Urinary bladder (tissue), 4 donors: Measurements from ENCODE around the gene KDR. TPM values are rescaled to one million over a fixed set of nuclear protein-coding genes. Genes with fewer than 3 reads are reported as not detected.

Experiments used
- DNase-seq: peaks from one replicate; pipeline ENCODE4 v3.0.0-alpha.2; 2015; ENCODE audit errors: extremely low spot score
- H3K27ac ChIP-seq: one replicate; pipeline ENCODE4 v1.5.1; 2013; ENCODE audit warnings: low read depth, mild to moderate bottlenecking, moderate library complexity
- H3K36me3 ChIP-seq: one replicate; pipeline ENCODE4 v1.6.1; 2013; ENCODE audit warnings: mild to moderate bottlenecking, moderate library complexity; ENCODE audit not compliant: insufficient read depth
- H3K4me1 ChIP-seq: one replicate; pipeline ENCODE4 v1.6.1; 2013; ENCODE audit warnings: mild to moderate bottlenecking, moderate library complexity; ENCODE audit not compliant: insufficient read depth
- H3K4me3 ChIP-seq: one replicate; pipeline ENCODE4 v1.5.1; 2013; ENCODE audit warnings: low read depth, low read length
- WGBS: extraction: QIAGEN DNeasy Blood & Tissue Kit; methylation state at CpG from one replicate; pipeline ENCODE4 v1.1.7; 2013; 5-methylcytosine and 5-hydroxymethylcytosine counted together
- polyA plus RNA-seq: library from polyadenylated mRNA; stranded (reverse); fragments of 200-250 nt; gene quantifications from one replicate; pipeline ENCODE4 v1.2.3, GENCODE V29; 2013
- total RNA-seq: library from RNA; depleted of rRNA; stranded (reverse); fragments of >200 nt; gene quantifications from one replicate; pipeline ENCODE4 v1.2.3, GENCODE V29; 2014
- donor health status: healthy with polysubstance abuse.
- donor health status: healthy.

KDR gene
- total and polyA plus RNA-seq, 2 donors, result 13.4 to 68.6 TPM

DNA sequence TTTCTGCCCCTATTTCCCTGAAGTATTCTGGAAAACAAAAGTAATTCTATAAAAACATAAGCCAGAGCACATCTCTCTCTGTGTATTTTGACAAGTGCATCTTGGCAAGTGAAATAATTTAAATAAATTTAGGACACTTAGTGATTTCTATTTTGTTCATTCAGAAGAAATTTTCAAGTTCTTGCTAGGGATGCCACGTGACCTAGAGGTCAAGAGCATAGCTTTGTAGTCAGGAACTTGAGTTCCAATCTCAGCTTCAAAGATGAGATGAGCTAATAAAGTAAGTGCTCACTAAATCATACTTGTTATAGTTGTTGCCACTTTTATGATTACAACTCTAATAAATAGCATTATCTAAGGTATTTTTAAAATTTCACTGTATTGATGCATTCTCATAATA is 13.8 kb downstream of the KDR start:
- no peak for DNase-seq
- Histone ChIP-seq H3K4me1 (no peaks in the 10 kb centered on the region), H3K36me3 (no peaks in the 10 kb centered on the region), H3K27ac (no peak overlapping the region), H3K4me3 (no peak overlapping the region)
- WGBS, result 69% methylated on average over 1 of the region's 1 CpG

DNA sequence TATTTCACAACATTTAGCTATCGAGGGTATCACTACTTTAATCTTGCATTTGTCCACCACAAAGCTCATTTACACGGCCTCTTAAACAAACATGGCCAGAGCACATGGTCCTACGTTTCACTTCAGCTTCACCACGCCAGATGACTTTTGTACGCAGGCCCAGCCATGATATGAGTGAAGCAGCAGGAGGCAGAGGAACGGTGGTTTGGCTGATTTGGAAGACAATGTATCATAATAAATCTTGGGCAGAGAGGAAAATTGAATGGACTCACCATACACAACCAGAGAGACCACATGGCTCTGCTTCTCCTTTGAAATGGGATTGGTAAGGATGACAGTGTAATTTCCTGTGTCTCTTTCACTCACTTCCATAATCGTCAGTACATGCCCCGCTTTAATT is 15.3 kb downstream of the KDR start:
- Histone ChIP-seq H3K4me3 (no peak overlapping the region), H3K36me3 (no peaks in the 10 kb centered on the region), H3K27ac (no peak overlapping the region), H3K4me1 (no peaks in the 10 kb centered on the region)
- DNase-seq, result no peak
- WGBS, result 78% methylated on average over 8 of the region's 8 CpGs

GRCh38 chr4:55107054-55107453 is 18.3 kb downstream of the KDR start:
- H3K36me3 ChIP-seq, result no peaks in the 10 kb centered on the region
- 82% methylated on average over 3 of the region's 3 CpGs for WGBS

GRCh38 chr4:55103224-55103623 is 22.2 kb downstream of the KDR start:
- DNase-seq, result no peak
- Histone ChIP-seq H3K27ac (no peak overlapping the region), H3K4me3 (no peak overlapping the region), H3K36me3 (no peaks in the 10 kb centered on the region), H3K4me1 (no peaks in the 10 kb centered on the region)
- 72% methylated on average over 3 of the region's 3 CpGs for WGBS

More at GRCh38 chr4:55107054-55107453, 18.3 kb downstream of the KDR start:
- Histone ChIP-seq H3K27ac (no peak overlapping the region), H3K4me1 (no peaks in the 10 kb centered on the region), H3K4me3 (no peak overlapping the region)
- no peak for DNase-seq

DNA sequence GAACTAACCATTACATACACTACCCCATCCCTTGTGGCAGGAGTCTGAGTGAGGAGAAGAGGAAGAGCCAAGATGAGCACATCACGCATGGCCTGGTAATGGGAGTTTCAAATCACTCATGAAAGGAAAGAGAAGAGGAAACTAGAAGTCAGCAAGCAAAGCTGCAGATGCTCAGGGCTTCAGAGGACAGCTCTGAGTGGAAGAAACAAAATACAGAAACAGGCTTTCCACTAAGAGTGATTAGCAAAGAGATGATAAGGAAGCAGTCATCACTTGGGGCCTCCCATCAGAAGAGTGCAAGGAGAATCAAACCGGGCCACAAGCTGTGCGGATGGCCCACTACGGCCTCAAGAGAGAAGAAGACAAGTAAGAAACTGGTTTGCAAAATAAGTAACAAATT is 25.6 kb downstream of the KDR start:
- Histone ChIP-seq H3K27ac (no peak overlapping the region), H3K4me1 (no peaks in the 10 kb centered on the region), H3K36me3 (no peaks in the 10 kb centered on the region), H3K4me3 (no peak overlapping the region)
- WGBS, result 80% methylated on average over 4 of the region's 4 CpGs
- DNase-seq, result no peak

GRCh38 chr4:55098456-55099204 is 26.8 kb downstream of the KDR start:
- DNase-seq, result no peak
- no peak overlapping the region for H3K4me3 ChIP-seq
- H3K4me1 ChIP-seq, result no peaks in the 10 kb centered on the region
- H3K36me3 ChIP-seq, result no peaks in the 10 kb centered on the region
- H3K27ac ChIP-seq, result no peak overlapping the region
- WGBS, result 90% methylated on average over 10 of the region's 10 CpGs

DNA sequence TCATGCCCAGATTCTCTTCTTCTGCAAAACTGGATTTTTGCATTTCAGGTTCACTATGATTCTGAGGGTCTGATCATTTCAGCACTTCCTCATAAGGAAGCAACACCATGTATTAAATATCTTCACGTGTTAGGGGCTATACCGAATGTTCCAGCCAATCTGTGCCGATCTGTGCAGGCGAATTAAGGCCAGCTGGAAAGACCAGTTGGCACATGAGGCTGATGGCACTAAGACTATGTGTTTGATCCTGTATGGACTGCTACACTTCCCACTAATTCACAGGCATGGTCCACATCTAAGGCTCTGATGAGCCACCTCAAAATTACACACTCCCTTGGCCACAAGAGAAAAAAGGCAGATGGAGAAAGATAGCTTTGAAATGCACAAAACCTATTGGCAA is 28.8 kb downstream of the KDR start:
- Histone ChIP-seq H3K36me3 (no peaks in the 10 kb centered on the region), H3K4me3 (no peak overlapping the region), H3K27ac (no peak overlapping the region), H3K4me1 (no peaks in the 10 kb centered on the region)
- 91% methylated on average over 4 of the region's 4 CpGs for WGBS
- DNase-seq, result no peak

- H3K27ac ChIP-seq, result no peak overlapping the region
- H3K36me3 ChIP-seq, result no peaks in the 10 kb centered on the region
- WGBS, result 91% methylated on average over 3 of the region's 3 CpGs
- no peaks in the 10 kb centered on the region for H3K4me1 ChIP-seq
- no peak overlapping the region for H3K4me3 ChIP-seq
- DNase-seq, result no peak
These were observed 29.4 kb downstream of the KDR start for GRCh38 chr4:55096045-55096444.

DNA sequence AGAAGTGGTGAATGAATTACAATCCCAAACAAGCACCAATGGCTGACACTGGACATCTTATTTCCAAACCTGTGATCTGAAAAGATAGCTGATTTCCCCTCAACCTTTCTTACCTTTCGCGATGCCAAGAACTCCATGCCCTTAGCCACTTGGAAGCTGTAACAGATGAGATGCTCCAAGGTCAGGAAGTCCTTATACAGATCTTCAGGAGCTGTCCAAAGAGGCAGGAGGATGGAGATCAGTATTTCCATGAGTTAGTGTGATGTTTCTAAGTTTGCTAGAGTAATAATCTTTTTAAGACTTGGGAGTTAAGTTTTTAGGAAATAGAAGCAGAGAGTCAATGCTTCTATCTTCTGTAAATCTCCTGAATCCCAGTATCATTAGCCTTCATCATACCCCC is 32.9 kb downstream of the KDR start:
- H3K4me3 ChIP-seq, result no peak overlapping the region
- DNase-seq, result no peak
- WGBS, result 95% methylated on average over 2 of the region's 2 CpGs
- no peaks in the 10 kb centered on the region for H3K36me3 ChIP-seq
- no peaks in the 10 kb centered on the region for H3K4me1 ChIP-seq
- H3K27ac ChIP-seq, result no peak overlapping the region

DNA sequence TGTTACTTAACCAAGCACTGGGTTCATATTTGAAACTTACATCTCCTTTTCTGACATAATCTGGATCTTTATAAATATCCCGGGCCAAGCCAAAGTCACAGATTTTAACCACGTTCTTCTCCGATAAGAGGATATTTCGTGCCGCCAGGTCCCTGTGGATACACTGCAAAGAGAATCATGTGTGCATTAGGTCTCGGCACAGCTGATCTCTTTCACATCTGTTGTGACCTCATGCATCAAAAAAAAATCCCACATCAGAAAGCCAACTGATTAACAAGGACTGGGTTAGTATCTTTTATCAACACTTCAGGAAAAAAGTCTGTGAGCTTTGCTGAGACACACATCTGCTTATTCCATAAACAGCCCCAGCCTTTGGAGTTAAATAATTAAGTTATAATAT is 35.5 kb downstream of the KDR start:
- no peak for DNase-seq
- Histone ChIP-seq H3K4me3 (no peak overlapping the region), H3K27ac (no peak overlapping the region), H3K4me1 (no peaks in the 10 kb centered on the region), H3K36me3 (no peaks in the 10 kb centered on the region)
- WGBS, result 67% methylated on average over 6 of the region's 6 CpGs

GRCh38 chr4:55087913-55088260 is 37.5 kb downstream of the KDR start:
- H3K36me3 ChIP-seq, result no peaks in the 10 kb centered on the region
- DNase-seq, result no peak
- WGBS, result 57% methylated on average over 1 of the region's 1 CpG
- H3K27ac ChIP-seq, result no peak overlapping the region
- no peak overlapping the region for H3K4me3 ChIP-seq
- no peaks in the 10 kb centered on the region for H3K4me1 ChIP-seq

- DNase-seq, result no peak
- no peaks in the 10 kb centered on the region for H3K36me3 ChIP-seq
- 54% methylated on average over 8 of the region's 8 CpGs for WGBS
- H3K4me1 ChIP-seq, result no peaks in the 10 kb centered on the region
- no peak overlapping the region for H3K27ac ChIP-seq
- H3K4me3 ChIP-seq, result no peak overlapping the region
These were observed 38.1 kb downstream of the KDR start for GRCh38 chr4:55087009-55087912.

DNA sequence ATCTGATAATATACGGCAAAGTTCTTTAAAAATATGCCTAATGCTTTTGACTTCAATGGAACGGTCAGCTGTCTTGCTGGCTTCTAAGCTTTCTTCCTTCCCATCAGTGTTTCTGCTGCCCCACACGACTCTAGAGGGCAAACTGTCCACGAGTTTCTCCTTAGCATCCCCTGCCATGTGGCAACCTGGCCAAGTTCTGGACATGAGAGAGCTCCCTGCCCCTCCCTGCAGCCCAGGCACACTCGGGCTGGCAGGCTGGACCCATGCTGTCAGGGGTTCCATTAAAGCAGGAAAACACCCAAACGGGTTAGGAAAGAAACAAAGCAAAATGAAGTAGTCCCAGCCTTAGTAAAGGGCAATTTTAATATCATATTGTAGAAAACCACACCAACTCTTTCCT is 38.8 kb downstream of the KDR start:
- DNase-seq, result no peak
- H3K4me1 ChIP-seq, result no peaks in the 10 kb centered on the region
- H3K27ac ChIP-seq, result no peak overlapping the region
- H3K4me3 ChIP-seq, result no peak overlapping the region
- 58% methylated on average over 6 of the region's 6 CpGs for WGBS
- no peaks in the 10 kb centered on the region for H3K36me3 ChIP-seq

DNA sequence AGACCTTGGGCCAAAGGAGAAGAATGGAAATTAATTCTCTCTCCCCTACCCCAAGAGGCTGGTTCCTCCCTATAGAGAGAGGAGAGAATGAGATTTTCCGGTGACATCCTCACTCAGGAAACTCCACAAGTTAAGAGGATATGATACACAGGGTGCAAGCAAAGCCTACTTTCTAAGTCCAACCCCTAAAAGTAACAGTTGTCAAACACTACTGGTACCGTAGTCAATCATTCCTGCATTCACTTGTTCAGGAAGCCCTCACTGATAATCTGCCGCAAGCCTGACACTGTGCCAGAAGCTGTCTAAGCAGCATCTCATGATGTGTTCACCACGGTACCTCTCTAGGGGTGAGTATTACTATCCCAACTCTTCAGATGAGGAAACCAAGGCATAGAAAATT is 41.7 kb downstream of the KDR start:
- DNase-seq, result no peak
- Histone ChIP-seq H3K27ac (no peak overlapping the region), H3K36me3 (no peaks in the 10 kb centered on the region), H3K4me3 (no peak overlapping the region), H3K4me1 (no peaks in the 10 kb centered on the region)
- 95% methylated on average over 4 of the region's 4 CpGs for WGBS
